ENCODE measurements around the gene NUDT16. TPM values are rescaled to one million over a fixed set of nuclear protein-coding genes. Genes with fewer than 3 reads are reported as not detected.
"Not testable (repeated sequence)": the region's sequence is repeated elsewhere in the genome, so short reads cannot be mapped to it uniquely, and the experiment has no call there.

Gene NUDT16
- total RNA-seq, 1 experiment from 2014 or later: 42.0 TPM

DNA sequence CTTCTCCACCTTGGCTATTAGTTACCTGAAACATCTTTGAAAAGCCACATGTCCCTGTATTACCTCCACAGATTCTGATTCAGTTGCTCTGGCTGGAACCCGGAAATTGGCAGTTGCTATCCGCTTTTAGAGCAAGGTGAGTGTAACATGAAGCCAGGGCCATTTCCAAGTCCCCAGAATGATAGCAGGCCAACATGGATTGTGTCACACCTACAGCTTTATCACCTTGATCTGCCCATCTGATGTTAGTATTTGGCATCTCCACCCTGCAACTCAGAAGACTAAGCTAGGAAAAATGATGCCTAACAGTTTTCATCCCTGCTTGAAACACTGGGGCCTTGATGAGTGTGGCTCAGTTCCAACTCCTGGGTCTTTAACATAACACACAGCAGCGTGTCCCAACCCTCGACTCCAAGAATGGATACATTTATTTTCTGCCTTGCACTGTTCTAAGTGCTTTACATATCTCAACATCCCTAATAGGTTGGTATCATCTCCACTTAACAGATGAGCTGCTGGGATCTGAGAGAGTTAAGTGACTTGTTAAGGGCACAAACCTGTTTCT, 21.3 kb upstream of the NUDT16 start:
- Mint-ChIP-seq H3K27ac (ENCODE audit: unreplicated experiment) (no peak overlapping the region), H3K9me3 (ENCODE audit: low read depth, unreplicated experiment) (no peaks in the 10 kb centered on the region), H3K27me3 (ENCODE audit: unreplicated experiment) (no peaks in the 10 kb centered on the region), H3K4me1 (ENCODE audit: low read depth, unreplicated experiment) (peaks cover 34% of the 10 kb centered on the region), H3K4me3 (ENCODE audit: low read depth, unreplicated experiment) (no peak overlapping the region), H3K36me3 (ENCODE audit: insufficient read depth, unreplicated experiment) (peaks cover 19% of the 10 kb centered on the region)
- intact Hi-C loops (cut with micrococcal nuclease; ENCODE audit: unreplicated experiment): loop anchor here (2.0 to 5.0 kb wide), 2 partner anchors 21 to 328 kb away; partner anchors contain the start of gene NUDT16
- TF ChIP-seq CTCF (IDR thresholded peaks at IDR 0.05; ENCODE audit: unreplicated experiment): no peak
- BruUV-seq (replicated peaks): no TSS peak
- CTCF ChIA-PET: interaction anchor here (0.5 to 2.6 kb wide), 2 partner anchors 10 to 261 kb away, joined by 3 to 11 read pairs; no protein-coding TSS in a partner anchor
- no peak for DNase-seq

DNA sequence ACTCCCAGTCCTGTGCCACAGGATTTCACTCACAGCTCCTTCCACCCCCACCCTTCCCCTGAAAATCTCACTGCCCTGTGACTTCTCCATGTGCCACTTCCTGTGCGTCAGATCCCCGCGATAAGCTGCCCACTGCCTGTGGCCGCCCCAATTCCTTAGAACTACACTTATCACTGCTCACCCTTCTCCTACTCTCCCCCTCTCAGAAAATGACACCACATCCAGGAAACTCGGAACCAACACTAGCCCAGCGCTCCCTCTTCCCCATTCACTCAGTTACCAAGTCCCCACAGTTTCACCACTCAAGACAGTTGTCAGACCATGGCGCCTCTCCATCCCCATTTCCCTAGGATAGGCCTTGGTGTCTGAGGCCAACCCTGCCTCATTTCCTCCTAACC, 20.5 kb upstream of the NUDT16 start:
- peak; percentile 32 for DNase-seq
- Mint-ChIP-seq H3K4me1 (ENCODE audit: low read depth, unreplicated experiment) (peaks cover 34% of the 10 kb centered on the region), H3K4me3 (ENCODE audit: low read depth, unreplicated experiment) (peak overlapping the region; percentile 71), H3K36me3 (ENCODE audit: insufficient read depth, unreplicated experiment) (peaks cover 19% of the 10 kb centered on the region), H3K27ac (ENCODE audit: unreplicated experiment) (peak overlapping the region; percentile 77)
- not testable (repeated sequence) for BruUV-seq (replicated peaks); H3K27me3 Mint-ChIP-seq (ENCODE audit: unreplicated experiment); H3K9me3 Mint-ChIP-seq (ENCODE audit: low read depth, unreplicated experiment)
- intact Hi-C loops (cut with micrococcal nuclease; ENCODE audit: unreplicated experiment): loop anchor here (2.0 to 5.0 kb wide), 2 partner anchors 20 to 329 kb away; partner anchors contain the start of gene NUDT16
- CTCF ChIA-PET: interaction anchor here (0.5 to 2.6 kb wide), 6 partner anchors 8 to 260 kb away, joined by 3 to 11 read pairs (median 3); no protein-coding TSS in a partner anchor

- Mint-ChIP-seq H3K4me1 (ENCODE audit: low read depth, unreplicated experiment) (peaks cover 34% of the 10 kb centered on the region), H3K4me3 (ENCODE audit: low read depth, unreplicated experiment) (peak overlapping the region; percentile 71), H3K27ac (ENCODE audit: unreplicated experiment) (peak overlapping the region; percentile 77), H3K9me3 (ENCODE audit: low read depth, unreplicated experiment) (no peaks in the 10 kb centered on the region), H3K27me3 (ENCODE audit: unreplicated experiment) (no peaks in the 10 kb centered on the region), H3K36me3 (ENCODE audit: insufficient read depth, unreplicated experiment) (peaks cover 19% of the 10 kb centered on the region)
- DNase-seq: peak; percentile 100
- BruUV-seq (replicated peaks): no TSS peak
- CTCF ChIA-PET: interaction anchor here (0.6 to 2.6 kb wide), 5 partner anchors 9 to 146 kb away, joined by 3 to 11 read pairs (median 3); no protein-coding TSS in a partner anchor
- intact Hi-C loops (cut with micrococcal nuclease; ENCODE audit: unreplicated experiment): loop anchor here (2.0 to 5.0 kb wide), 2 partner anchors 19 to 329 kb away; partner anchors contain the start of gene NUDT16
- TF ChIP-seq CTCF (IDR thresholded peaks at IDR 0.05; ENCODE audit: unreplicated experiment): no peak
Observed at GRCh38 chr3:131361464-131362421, 19.8 kb upstream of the NUDT16 start.

- TF ChIP-seq CTCF (IDR thresholded peaks at IDR 0.05; ENCODE audit: unreplicated experiment): no peak
- BruUV-seq (replicated peaks): no TSS peak
- H3K4me1 Mint-ChIP-seq (ENCODE audit: low read depth, unreplicated experiment): peaks cover 34% of the 10 kb centered on the region
- DNase-seq: no peak
- no peak overlapping the region for H3K27ac Mint-ChIP-seq (ENCODE audit: unreplicated experiment)
- peaks cover 19% of the 10 kb centered on the region for H3K36me3 Mint-ChIP-seq (ENCODE audit: insufficient read depth, unreplicated experiment)
- CTCF ChIA-PET: no interaction called here
- intact Hi-C loops (cut with micrococcal nuclease; ENCODE audit: unreplicated experiment): loop anchor here (5.0 kb wide), 1 partner anchor 331 kb away; no protein-coding TSS in a partner anchor
- peak overlapping the region; percentile 71 for H3K4me3 Mint-ChIP-seq (ENCODE audit: low read depth, unreplicated experiment)
- H3K27me3 Mint-ChIP-seq (ENCODE audit: unreplicated experiment): no peaks in the 10 kb centered on the region
- no peaks in the 10 kb centered on the region for H3K9me3 Mint-ChIP-seq (ENCODE audit: low read depth, unreplicated experiment)
Observed at GRCh38 chr3:131363275-131363674, 18.3 kb upstream of the NUDT16 start.

Measured in Calu3 (cell line).